Renal pelvis (tissue), 4 donors: ENCODE measurements around the gene MAPK4. TPM values are rescaled to one million over a fixed set of nuclear protein-coding genes. Genes with fewer than 3 reads are reported as not detected.
"Not testable (repeated sequence)": the region's sequence is repeated elsewhere in the genome, so short reads cannot be mapped to it uniquely, and the experiment has no call there.

Experiments used
- DNase-seq: peaks from one replicate; pipeline ENCODE4 v3.0.0-alpha.2; 2013
- polyA plus RNA-seq, 3 donors: library from polyadenylated mRNA; unstranded; fragments of 120-200 nt; gene quantifications; one replicate each; pipeline ENCODE4 v1.2.1, GENCODE V29; 2013; ENCODE audit not compliant: insufficient read length in 3 of 3

The MAPK4 gene
- polyA plus RNA-seq, 3 donors = 8.8 to 9.8 (median 9.6) TPM

- DNase-seq = no peak
Observed at GRCh38 chr18:50569930-50570329, 10.0 kb downstream of the MAPK4 start.

GRCh38 chr18:50571606-50572005, 11.7 kb downstream of the MAPK4 start:
- no peak for DNase-seq

- DNase-seq = not testable (repeated sequence)
Observed at GRCh38 chr18:50573196-50573595, 13.3 kb downstream of the MAPK4 start.

- DNase-seq = no peak
Observed at GRCh38 chr18:50573679-50574078, 13.8 kb downstream of the MAPK4 start.

GRCh38 chr18:50578030-50578429, 18.1 kb downstream of the MAPK4 start:
- DNase-seq = no peak

- DNase-seq = no peak
Observed at GRCh38 chr18:50578651-50579050, 18.8 kb downstream of the MAPK4 start.

- no peak for DNase-seq
Observed at GRCh38 chr18:50579061-50579774, 19.3 kb downstream of the MAPK4 start.

- no peak for DNase-seq
Observed at GRCh38 chr18:50581517-50581916, 21.6 kb downstream of the MAPK4 start.

- DNase-seq = no peak
Observed at GRCh38 chr18:50582500-50582899, 22.6 kb downstream of the MAPK4 start.

GRCh38 chr18:50586710-50587109, 26.8 kb downstream of the MAPK4 start:
- no peak for DNase-seq

GRCh38 chr18:50590593-50590992, 30.7 kb downstream of the MAPK4 start:
- DNase-seq = no peak

- DNase-seq = no peak
Observed at GRCh38 chr18:50594012-50594411, 34.1 kb downstream of the MAPK4 start.

GRCh38 chr18:50594942-50595341, 35.1 kb downstream of the MAPK4 start:
- DNase-seq = no peak

- DNase-seq = no peak
Observed at GRCh38 chr18:50602466-50602865, 42.6 kb downstream of the MAPK4 start.

- DNase-seq = no peak
Observed at GRCh38 chr18:50606609-50607008, 46.7 kb downstream of the MAPK4 start.

- no peak for DNase-seq
Observed at GRCh38 chr18:50607378-50607926, 47.6 kb downstream of the MAPK4 start.

GRCh38 chr18:50609171-50609570, 49.3 kb downstream of the MAPK4 start:
- not testable (repeated sequence) for DNase-seq

GRCh38 chr18:50610349-50610748, 50.5 kb downstream of the MAPK4 start:
- DNase-seq = no peak

GRCh38 chr18:50611529-50611941, 51.6 kb downstream of the MAPK4 start:
- DNase-seq = no peak

GRCh38 chr18:50614838-50615237, 55.0 kb downstream of the MAPK4 start:
- no peak for DNase-seq

GRCh38 chr18:50616484-50617048, 56.7 kb downstream of the MAPK4 start:
- no peak for DNase-seq

- no peak for DNase-seq
Observed at GRCh38 chr18:50619861-50620275, 60.0 kb downstream of the MAPK4 start.

- DNase-seq = no peak
Observed at GRCh38 chr18:50620319-50620718, 60.4 kb downstream of the MAPK4 start.

GRCh38 chr18:50621366-50621765, 61.5 kb downstream of the MAPK4 start:
- no peak for DNase-seq
